HG02970 (cell line): ENCODE measurements around the gene CSAG3.
"Not testable (repeated sequence)": the region's sequence is repeated elsewhere in the genome, so short reads cannot be mapped to it uniquely, and the experiment has no call there.

Experiments used
- ATAC-seq: cut with Tn5 transposase; IDR thresholded peaks from one replicate; pipeline ENCODE4 v1.9.1; 2021; ENCODE audit warnings: mild to moderate bottlenecking, moderate library complexity, moderate number of reproducible peaks; ENCODE audit not compliant: unreplicated experiment, low FRiP score

The CSAG3 gene

GRCh38 chrX:152758918-152759317, at the start of gene CSAG3:
Gene CSAG3, plus strand, starts transcription at chrX:152759218.
- ATAC-seq = not testable (repeated sequence)

GRCh38 chrX:152713195-152713594, 45.8 kb upstream of the CSAG3 start:
- ATAC-seq = not testable (repeated sequence)

- ATAC-seq = not testable (repeated sequence)
These were observed 44.9 kb upstream of the CSAG3 start, which contains the start of gene MAGEA2B for GRCh38 chrX:152713815-152714787. Gene MAGEA2B, plus strand, starts transcription at chrX:152714628. Its CDS starts 2,479 bp downstream, at chrX:152717107.

GRCh38 chrX:152725409-152725808, 33.6 kb upstream of the CSAG3 start:
- ATAC-seq = no peak

- ATAC-seq = no peak
These were observed 25.6 kb upstream of the CSAG3 start, which contains the start of the genes CSAG1 and MAGEA12 for GRCh38 chrX:152733261-152733975. Gene CSAG1, minus strand, starts transcription at chrX:152733721. Its CDS starts 1,261 bp downstream, at chrX:152732460. Gene MAGEA12, plus strand, starts transcription at chrX:152733757. Its CDS starts 2,405 bp downstream, at chrX:152736162.

GRCh38 chrX:152734143-152734858, 24.7 kb upstream of the CSAG3 start:
- not testable (repeated sequence) for ATAC-seq

GRCh38 chrX:152735101-152735500, 23.9 kb upstream of the CSAG3 start:
- ATAC-seq = no peak

- ATAC-seq = no peak
These were observed 23.0 kb upstream of the CSAG3 start for GRCh38 chrX:152735860-152736511.

- ATAC-seq = not testable (repeated sequence)
These were observed 22.5 kb upstream of the CSAG3 start for GRCh38 chrX:152736528-152736927.

GRCh38 chrX:152738560-152738959, 20.5 kb upstream of the CSAG3 start:
- no peak for ATAC-seq

GRCh38 chrX:152753686-152754650, 5.0 kb upstream of the CSAG3 start, which contains the start of gene MAGEA2:
Gene MAGEA2, minus strand, starts transcription at chrX:152753842. Its CDS starts 2,479 bp downstream, at chrX:152751363.
- not testable (repeated sequence) for ATAC-seq

- ATAC-seq = not testable (repeated sequence)
These were observed 4.1 kb upstream of the CSAG3 start for GRCh38 chrX:152754871-152755270.

- not testable (repeated sequence) for ATAC-seq
These were observed 526 bp downstream of the CSAG3 start for GRCh38 chrX:152759544-152759943.

GRCh38 chrX:152761582-152761981, 2.6 kb downstream of the CSAG3 start:
- not testable (repeated sequence) for ATAC-seq

GRCh38 chrX:152766562-152766961, 7.5 kb downstream of the CSAG3 start:
- ATAC-seq = not testable (repeated sequence)

GRCh38 chrX:152769549-152770289, 10.7 kb downstream of the CSAG3 start, which contains the start of gene MAGEA6:
Gene MAGEA6, minus strand, starts transcription at chrX:152769689. Its CDS starts 2,039 bp downstream, at chrX:152767650.
- ATAC-seq = not testable (repeated sequence)

- not testable (repeated sequence) for ATAC-seq
These were observed 28.0 kb downstream of the CSAG3 start for GRCh38 chrX:152787062-152787461.

- ATAC-seq = no peak
These were observed 39.9 kb downstream of the CSAG3 start for GRCh38 chrX:152798945-152799344.
